Epithelial cell of esophagus (primary cell): ENCODE results near the gene ECPAS.

Experiments
- DNase-seq: peaks from one replicate; pipeline ENCODE4 v3.0.0; 2010; ENCODE audit warnings: low read depth
- H3K4me3 ChIP-seq: 2 replicates; pipeline ENCODE4 v1.5.1; 2011; ENCODE audit warnings: mild to moderate bottlenecking, low read length, control low read depth
- CTCF ChIP-seq: IDR thresholded peaks from 2 replicates; pipeline ENCODE4 v1.5.1; 2011; ENCODE audit warnings: low read depth, mild to moderate bottlenecking, low read length, control low read depth, inconsistent platforms; ENCODE audit not compliant: insufficient read depth; ENCODE audit errors: missing control alignments

Gene ECPAS

DNA sequence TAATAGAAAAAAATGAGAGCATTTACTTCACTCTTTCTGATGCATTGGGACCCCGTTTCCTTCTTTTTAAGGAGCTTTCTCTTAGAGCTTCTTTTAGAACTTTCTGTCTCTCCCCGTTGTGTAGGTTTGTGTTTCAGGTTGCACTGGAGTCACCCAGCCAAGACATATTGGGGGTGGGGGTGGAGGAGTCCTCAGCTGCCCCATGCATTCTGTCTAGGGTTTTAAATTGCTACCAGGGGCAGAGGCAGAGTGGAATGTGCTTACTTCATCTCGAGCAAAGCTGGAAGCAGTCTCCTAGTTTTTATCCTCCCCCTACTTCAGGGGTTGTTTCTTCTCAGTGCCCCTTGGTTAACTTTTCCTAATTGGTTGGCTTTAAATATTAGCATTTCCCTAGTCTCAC is 163.6 kb downstream of the ECPAS start:
- DNase-seq: no peak
- TF ChIP-seq CTCF: no peak
- no peak overlapping the region for H3K4me3 ChIP-seq

DNA sequence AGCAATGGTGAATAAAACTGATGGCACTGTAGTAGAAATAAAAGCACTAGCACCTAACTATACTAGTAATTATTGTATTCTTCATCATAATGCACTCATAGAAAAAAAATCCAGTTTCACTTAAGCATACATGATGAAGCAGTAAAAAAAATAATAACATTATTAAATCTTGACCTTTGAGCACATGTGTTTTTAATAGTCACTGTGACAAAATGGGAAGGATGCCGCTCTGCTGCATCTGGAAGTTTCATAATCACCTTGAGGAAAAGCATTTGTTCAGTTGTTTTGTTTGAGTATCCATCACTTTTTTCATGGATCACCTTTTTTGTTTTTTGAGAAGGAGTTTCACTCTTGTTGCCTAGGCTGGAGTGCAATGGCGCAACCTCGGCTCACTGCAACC is 167.4 kb downstream of the ECPAS start:
- DNase-seq: no peak

More for the DNA sequence above, 167.4 kb downstream of the ECPAS start:
- no peak for TF ChIP-seq CTCF
- H3K4me3 ChIP-seq: no peak overlapping the region
